DND-41 (cell line): ENCODE results near the gene PRKCA.
"Not testable (repeated sequence)": the region's sequence is repeated elsewhere in the genome, so short reads cannot be mapped to it uniquely, and the experiment has no call there.

Experiments
- ATAC-seq: fragments of 200-7000 bp; cut with Tn5 transposase; 3 replicates; pipeline ENCODE4 v1.9.1; 2021; ENCODE audit warnings: low read depth; ENCODE audit not compliant: insufficient read depth
- DNase-seq: peaks from one replicate; pipeline ENCODE4 v3.0.0-alpha.2; 2020
- H2AFZ ChIP-seq: 2 replicates; pipeline ENCODE4 v1.6.0; 2012; ENCODE audit warnings: low read depth, low read length
- H3K27ac ChIP-seq: 2 replicates; pipeline ENCODE4 v1.5.1; 2012; ENCODE audit warnings: low read length, inconsistent platforms
- H3K27me3 ChIP-seq: fragments of 200-600 bp; sonication (generic); 2 replicates; pipeline ENCODE4 v1.6.0; 2012; ENCODE audit warnings: low read length, mild to moderate bottlenecking, inconsistent platforms; ENCODE audit not compliant: insufficient read depth, poor library complexity
- H3K36me3 ChIP-seq: 2 replicates; pipeline ENCODE4 v1.5.1; 2012; ENCODE audit warnings: low read length, inconsistent platforms; ENCODE audit not compliant: insufficient read depth
- H3K4me1 ChIP-seq: 2 replicates; pipeline ENCODE4 v1.5.1; 2012; ENCODE audit warnings: mild to moderate bottlenecking, low read length; ENCODE audit not compliant: insufficient read depth
- H3K4me2 ChIP-seq: 2 replicates; pipeline ENCODE4 v1.6.0; 2012; ENCODE audit warnings: mild to moderate bottlenecking, moderate library complexity, low read length, inconsistent platforms; ENCODE audit not compliant: insufficient read depth
- H3K4me3 ChIP-seq, 2 experiments: fragments of 200-600 bp in 1 of 2; shearing (Covaris generic) in 1 of 2; 2 replicates each; pipeline ENCODE4 v1.5.1; 2012 to 2016; ENCODE audit warnings: inconsistent platforms in 2 of 2, low read length in 2 of 2, mild to moderate bottlenecking in 2 of 2, low read depth in 1 of 2, moderate library complexity in 1 of 2
- H3K79me2 ChIP-seq: 2 replicates; pipeline ENCODE4 v1.6.0; 2012; ENCODE audit warnings: low read length, inconsistent platforms; ENCODE audit not compliant: insufficient read depth
- H3K9ac ChIP-seq: 2 replicates; pipeline ENCODE4 v1.6.0; 2012; ENCODE audit warnings: low read depth, mild to moderate bottlenecking, inconsistent platforms, low read length, moderate library complexity
- H3K9me3 ChIP-seq: 2 replicates; pipeline ENCODE4 v1.5.1; 2012; ENCODE audit warnings: low read length, moderate library complexity, mild to moderate bottlenecking, inconsistent platforms; ENCODE audit not compliant: insufficient read depth, severe bottlenecking
- H4K20me1 ChIP-seq: 2 replicates; pipeline ENCODE4 v1.6.0; 2012; ENCODE audit warnings: low read length; ENCODE audit not compliant: insufficient read depth
- CTCF ChIP-seq: IDR thresholded peaks from 2 replicates; pipeline ENCODE4 v1.5.1; 2012; ENCODE audit warnings: borderline replicate concordance, low read length, moderate library complexity, mild to moderate bottlenecking; ENCODE audit not compliant: poor library complexity, severe bottlenecking; ENCODE audit errors: extremely low read depth
- EZH2 ChIP-seq: IDR thresholded peaks from 3 replicates; pipeline ENCODE4 v1.6.1; 2012; ENCODE audit warnings: borderline replicate concordance, low read depth, mild to moderate bottlenecking, moderate library complexity, low read length, inconsistent platforms; ENCODE audit not compliant: severe bottlenecking

Gene PRKCA

GRCh38 chr17:66355510-66355909 is 53.1 kb downstream of the PRKCA start:
- Histone ChIP-seq H2AFZ (no peak overlapping the region), H3K9ac (no peak overlapping the region), H3K4me3 (no peak overlapping the region), H3K4me1 (peaks cover 3% of the 10 kb centered on the region; the same call in 1 of the 2 replicates), H3K36me3 (no peaks in the 10 kb centered on the region), H3K27ac (no peak overlapping the region), H3K4me2 (no peak overlapping the region), H3K79me2 (peaks cover 81% of the 10 kb centered on the region), H4K20me1 (peaks cover 29% of the 10 kb centered on the region; the same call in 1 of the 2 replicates), H3K27me3 (no peaks in the 10 kb centered on the region), H3K9me3 (no peaks in the 10 kb centered on the region)
- TF ChIP-seq EZH2 (no peak), CTCF (no peak)
- ATAC-seq (no peak), DNase-seq (no peak)

GRCh38 chr17:66357037-66357436 is 54.6 kb downstream of the PRKCA start:
- Histone ChIP-seq H3K79me2 (peaks cover 80% of the 10 kb centered on the region), H2AFZ (no peak overlapping the region), H3K36me3 (no peaks in the 10 kb centered on the region), H3K27me3 (no peaks in the 10 kb centered on the region), H4K20me1 (peaks cover 17% of the 10 kb centered on the region; the same call in 1 of the 2 replicates), H3K4me1 (peaks cover 3% of the 10 kb centered on the region; the same call in 1 of the 2 replicates), H3K4me3 (no peak overlapping the region), H3K27ac (no peak overlapping the region), H3K9me3 (no peaks in the 10 kb centered on the region), H3K9ac (no peak overlapping the region), H3K4me2 (no peak overlapping the region)
- DNase-seq, result peak; percentile 44
- TF ChIP-seq CTCF (no peak), EZH2 (no peak)
- ATAC-seq, result peak; percentile 79

GRCh38 chr17:66359351-66359750 is 56.9 kb downstream of the PRKCA start:
- ATAC-seq, result no peak
- Histone ChIP-seq H3K4me2 (no peak overlapping the region), H3K27me3 (no peaks in the 10 kb centered on the region), H2AFZ (no peak overlapping the region), H3K4me1 (peaks cover 25% of the 10 kb centered on the region), H3K36me3 (no peaks in the 10 kb centered on the region), H3K27ac (no peak overlapping the region), H3K79me2 (peaks cover 73% of the 10 kb centered on the region), H4K20me1 (peaks cover 14% of the 10 kb centered on the region; the same call in 1 of the 2 replicates), H3K9ac (no peak overlapping the region), H3K4me3 (no peak overlapping the region), H3K9me3 (no peaks in the 10 kb centered on the region)
- no peak for TF ChIP-seq EZH2
- no peak for TF ChIP-seq CTCF
- DNase-seq, result no peak

GRCh38 chr17:66360961-66361565 is 58.6 kb downstream of the PRKCA start:
- not testable (repeated sequence) for H3K4me2 ChIP-seq, H3K9me3 ChIP-seq, H3K27ac ChIP-seq, H3K9ac ChIP-seq, DNase-seq, H3K4me3 ChIP-seq, H3K36me3 ChIP-seq, ATAC-seq, H2AFZ ChIP-seq, H3K27me3 ChIP-seq
- H3K4me1 ChIP-seq, result peaks cover 36% of the 10 kb centered on the region
- H3K79me2 ChIP-seq, result peaks cover 71% of the 10 kb centered on the region
- peaks cover 20% of the 10 kb centered on the region; the same call in 1 of the 2 replicates for H4K20me1 ChIP-seq
